Activated T-cell treated with anti-CD3 and anti-CD28 coated beads for 1 hour (primary cell): ENCODE results near the gene LDLRAD2.

Experiments used
- DNase-seq: peaks from one replicate; pipeline ENCODE4 v3.0.0-alpha.2; 2020; ENCODE audit warnings: low read depth

Gene LDLRAD2

GRCh38 chr1:21863981-21864380, 51.9 kb downstream of the LDLRAD2 start:
- DNase-seq = no peak

- DNase-seq = no peak
Measured at GRCh38 chr1:21864730-21865129, 52.7 kb downstream of the LDLRAD2 start.

DNA sequence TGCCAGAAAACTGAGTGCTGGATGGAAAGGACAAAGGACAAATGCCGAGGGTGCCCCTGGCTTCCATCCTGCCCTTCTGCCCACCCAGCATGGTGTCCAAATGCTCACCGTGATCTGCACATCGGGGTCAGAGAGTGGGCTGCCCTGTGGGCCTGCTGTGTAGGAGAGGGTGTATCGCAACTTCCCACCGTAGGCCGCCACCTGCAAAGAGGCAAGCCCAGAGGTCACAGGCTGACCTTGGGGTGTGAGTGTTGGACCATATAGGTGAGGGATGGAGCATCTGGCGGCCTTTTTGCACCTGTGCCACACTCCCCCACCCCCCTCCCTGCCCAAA, 53.5 kb downstream of the LDLRAD2 start:
- no peak for DNase-seq

DNA sequence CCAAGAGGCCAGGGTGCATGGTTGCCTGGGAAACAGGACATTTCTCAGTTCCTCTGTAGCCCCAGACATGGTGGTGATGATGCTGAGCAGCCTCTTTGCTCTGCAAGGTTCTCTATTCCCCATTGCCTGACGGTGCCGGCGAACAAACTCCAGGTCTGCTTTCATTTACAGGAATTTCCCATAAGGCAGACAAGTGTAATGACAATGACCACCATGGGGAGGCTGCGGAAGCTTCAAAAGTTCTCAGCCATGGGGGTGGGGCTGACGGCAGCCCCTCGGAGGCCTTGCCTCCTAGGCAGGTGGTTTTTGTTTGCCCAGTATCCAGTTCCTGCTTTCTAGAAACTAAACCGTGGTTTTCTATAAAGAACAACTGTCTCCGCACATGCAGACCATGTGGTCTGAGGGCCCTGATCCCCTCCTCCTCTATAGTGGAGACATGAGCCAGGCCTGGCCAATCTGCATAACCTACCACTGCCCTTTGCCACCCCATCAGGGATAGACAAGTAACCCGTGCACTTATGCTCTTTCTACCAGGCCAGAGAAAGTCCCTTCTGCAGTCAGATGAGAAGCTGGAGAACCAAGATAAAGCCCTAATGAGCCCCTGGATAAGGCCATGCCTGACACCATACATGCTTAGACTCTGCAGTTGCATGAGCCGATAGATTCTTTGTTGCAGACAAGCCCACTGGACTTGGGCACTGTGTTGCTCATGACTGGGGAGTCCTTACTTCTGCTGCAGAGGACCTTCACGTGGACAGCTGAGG, 54.1 kb downstream of the LDLRAD2 start:
- DNase-seq = no peak

GRCh38 chr1:21866707-21867043, 54.6 kb downstream of the LDLRAD2 start:
- DNase-seq = no peak

DNA sequence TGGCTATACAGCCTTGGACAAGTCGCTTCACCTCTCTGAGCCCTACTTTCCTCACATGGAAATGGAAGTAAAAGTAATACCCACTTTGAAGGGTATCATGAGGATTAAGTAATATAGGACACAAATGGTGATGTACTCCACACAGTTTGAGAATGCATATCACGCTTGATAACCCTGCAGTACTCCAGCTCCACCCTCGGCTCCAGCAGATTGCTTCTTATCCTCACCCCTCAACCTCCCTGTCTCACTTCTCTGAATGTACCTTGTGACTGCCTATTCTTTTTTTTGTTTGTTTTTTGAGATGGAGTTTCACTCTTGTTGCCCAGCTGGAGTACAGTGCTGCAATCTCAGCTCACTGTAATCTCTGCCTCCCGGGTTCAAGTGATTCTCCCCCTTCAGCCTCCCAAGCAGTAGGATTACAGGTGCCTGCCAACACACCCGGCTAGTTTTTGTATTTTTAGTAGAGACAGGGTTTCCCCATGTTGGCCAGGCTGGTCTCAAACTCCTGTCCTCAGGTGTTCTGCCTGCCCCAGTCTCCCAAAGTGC, 55.5 kb downstream of the LDLRAD2 start:
- no peak for DNase-seq

- DNase-seq = no peak
Measured at GRCh38 chr1:21868482-21868881, 56.4 kb downstream of the LDLRAD2 start.

DNA sequence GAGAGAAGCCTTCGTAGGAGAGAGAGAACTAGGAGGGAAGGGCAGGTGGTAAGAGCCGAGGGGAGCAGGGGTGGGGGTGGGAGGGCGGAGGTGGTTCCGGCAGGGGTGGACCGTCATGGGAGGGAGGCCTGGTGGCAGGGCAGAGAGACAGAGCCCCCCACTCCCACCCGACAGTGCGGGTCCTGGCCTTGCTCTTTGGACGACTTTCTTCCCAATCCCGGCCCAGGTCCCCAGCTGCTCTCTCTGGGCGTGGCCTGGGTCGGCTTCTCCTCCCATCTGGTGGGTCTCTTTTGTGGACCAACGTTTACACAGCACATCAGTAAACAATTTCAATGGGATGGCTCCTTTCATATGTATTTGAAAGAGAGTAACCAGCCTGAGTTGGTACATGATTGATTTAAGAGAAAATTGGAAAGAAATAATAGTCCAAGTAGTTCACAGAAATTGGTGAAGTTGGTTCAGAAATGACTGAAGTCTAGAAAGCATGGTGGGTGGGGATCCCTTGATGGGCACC, 56.9 kb downstream of the LDLRAD2 start:
- no peak for DNase-seq

DNA sequence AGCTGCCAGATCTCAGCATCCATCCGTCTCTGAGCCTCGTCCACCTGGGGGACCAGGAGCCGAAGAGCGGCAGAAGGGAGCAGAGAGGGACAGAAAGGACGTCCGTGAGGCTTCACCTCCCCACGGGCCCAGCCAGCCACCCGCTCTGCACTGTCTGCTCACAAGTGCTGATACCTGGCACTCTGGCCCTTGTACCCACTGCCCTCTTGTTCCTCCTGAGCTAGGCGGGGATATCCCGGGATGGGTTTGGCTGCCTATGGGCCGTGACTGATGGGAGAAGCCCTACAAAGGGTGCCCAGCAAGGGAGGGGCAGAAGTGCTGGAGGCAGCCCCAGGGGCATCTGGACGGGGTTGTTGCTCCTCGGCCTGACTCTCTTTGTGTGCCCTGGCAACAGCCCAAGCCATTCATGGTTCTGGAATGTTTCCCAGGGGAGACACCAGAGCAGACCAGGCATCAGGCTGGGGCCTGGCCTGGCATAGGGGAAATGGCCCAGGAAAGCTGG, 57.6 kb downstream of the LDLRAD2 start:
- DNase-seq = no peak

DNA sequence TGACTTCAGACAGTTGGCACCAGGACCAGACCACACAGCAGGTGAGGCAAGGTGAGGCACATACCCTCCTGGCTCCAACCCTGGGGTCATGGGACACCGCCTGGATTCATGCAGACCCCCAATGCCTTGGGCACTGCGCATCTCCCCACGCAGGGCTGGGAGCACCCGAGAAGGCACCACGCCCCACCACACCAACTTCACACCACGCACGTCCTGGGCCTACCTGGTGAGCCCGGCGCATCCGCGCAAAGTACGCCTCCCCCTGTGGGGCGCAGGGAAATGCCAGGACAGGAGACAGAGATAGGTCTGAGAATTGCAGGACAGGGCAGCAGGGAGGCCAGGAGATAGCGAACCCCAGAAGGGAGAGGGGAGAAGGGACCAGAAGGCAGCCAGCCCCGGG, 58.5 kb downstream of the LDLRAD2 start:
- DNase-seq = no peak

DNA sequence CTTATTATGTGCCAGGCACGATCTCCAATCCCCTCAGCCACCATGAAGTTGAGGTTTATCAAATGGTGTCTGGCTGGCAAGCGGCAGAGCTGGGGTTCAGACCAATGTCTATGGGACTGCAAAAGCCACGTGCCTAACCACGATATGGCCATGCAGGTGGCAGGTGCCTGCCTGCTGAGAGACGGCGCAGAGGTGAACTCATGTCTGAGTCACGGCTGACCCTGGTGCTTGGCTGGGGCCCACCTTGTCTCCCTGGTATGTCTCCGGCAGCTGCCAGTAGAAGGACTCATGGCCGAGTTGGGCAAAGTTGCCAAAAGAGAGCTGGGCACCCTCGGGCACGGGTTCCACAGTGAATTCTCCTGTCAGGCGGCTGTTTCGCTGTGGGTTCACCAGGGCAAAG, 59.9 kb downstream of the LDLRAD2 start:
- DNase-seq = no peak

- no peak for DNase-seq
Measured at GRCh38 chr1:21872445-21873079, 60.5 kb downstream of the LDLRAD2 start.

DNA sequence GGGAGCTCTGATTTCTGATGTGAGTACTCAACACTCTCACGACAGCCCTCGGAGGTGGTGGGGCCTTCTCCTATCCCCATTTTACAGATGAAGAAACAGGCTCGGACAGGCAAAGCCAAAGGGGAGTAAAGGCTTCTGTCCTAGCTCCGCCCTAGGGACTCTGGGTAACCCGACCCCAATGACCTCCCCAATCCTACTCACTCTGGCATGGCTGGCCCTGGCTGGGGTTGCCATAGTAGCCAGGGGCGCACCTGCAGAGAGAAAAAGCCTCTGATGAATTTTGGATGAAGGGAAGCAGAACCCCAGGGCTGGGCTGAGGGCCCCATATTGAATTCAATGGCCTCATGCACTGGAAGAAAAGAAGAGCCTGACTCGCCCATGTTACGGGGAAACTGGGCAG, 61.1 kb downstream of the LDLRAD2 start:
- no peak for DNase-seq

GRCh38 chr1:21873761-21874160, 61.7 kb downstream of the LDLRAD2 start:
- no peak for DNase-seq

DNA sequence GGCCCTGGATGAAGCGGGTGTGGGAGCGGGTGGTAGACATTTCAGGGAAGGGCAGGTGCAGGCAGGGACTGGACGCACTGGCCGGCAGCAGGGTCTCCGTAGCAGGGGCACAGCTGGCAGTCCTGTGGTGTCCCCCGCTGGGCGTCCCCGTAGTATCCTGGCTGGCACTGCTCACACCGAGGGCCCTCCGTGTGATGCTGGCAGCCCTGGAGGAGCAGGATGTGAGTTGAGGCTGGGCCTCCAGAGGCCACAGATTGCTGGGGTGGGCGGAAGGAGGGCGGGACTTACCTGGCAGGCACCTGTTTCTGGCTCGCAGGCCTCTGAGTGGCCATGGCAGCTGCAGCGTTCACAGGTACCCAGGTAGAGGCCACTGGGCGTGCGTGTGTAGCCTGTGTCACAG, 62.3 kb downstream of the LDLRAD2 start:
- DNase-seq = no peak
